ENCODE results near the gene RSPO4. TPM values are rescaled to one million over a fixed set of nuclear protein-coding genes. Genes with fewer than 3 reads are reported as not detected.

RSPO4 gene
- total and polyA plus RNA-seq, 2 of the 13 experiments (the other 11 are each of a cell fraction or from before 2014, with no cell fraction given), result not detected

DNA sequence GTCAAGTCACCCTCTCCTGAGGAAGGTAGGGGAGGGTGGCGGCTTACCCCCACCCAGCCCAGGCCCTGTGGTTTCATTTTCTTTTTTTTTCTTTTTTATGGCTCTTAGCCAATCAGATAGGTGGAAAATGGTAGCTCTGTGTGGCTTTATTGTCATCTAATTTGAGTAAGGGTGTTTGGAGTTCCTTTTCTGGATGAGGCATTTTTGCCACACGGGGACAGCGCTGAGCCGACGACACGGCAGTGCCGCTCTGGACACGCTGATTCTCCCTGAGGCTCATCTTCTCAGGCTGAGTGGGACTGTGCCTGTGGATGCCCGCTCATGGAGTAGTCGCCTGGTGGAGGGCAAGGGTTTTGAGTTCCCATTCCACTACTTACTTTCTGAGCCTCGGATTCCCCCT, 48.4 kb downstream of the RSPO4 start (continued):
- no peak for TF ChIP-seq ZNF780A (CRISPR knock-in tag; IDR thresholded peaks at IDR 0.05)

GRCh38 chr20:952196-952795, 49.8 kb downstream of the RSPO4 start:
- Histone ChIP-seq H3K36me3 (replicated peaks in 1 of 2; ENCODE audit: control insufficient read depth in 1 of 2, insufficient read depth in 2 of 2, low read length in 2 of 2) (no peaks in the 10 kb centered on the region), H3K27ac (ENCODE audit: extremely low read length, insufficient read depth, low read length) (no peak overlapping the region), H3K9me3 (ENCODE audit: low read length) (no peaks in the 10 kb centered on the region), H3K27me3 (ENCODE audit: control insufficient read depth in 1 of 2, insufficient read depth in 2 of 2, low read length in 2 of 2) (peaks cover 5 to 18% of the 10 kb centered on the region in 2 experiments; a peak in 3 of 5 replicates), H3K9ac (ENCODE audit: insufficient read depth, low read depth, low read length) (no peak overlapping the region), H4K20me1 (ENCODE audit: insufficient read depth, low read length) (no peaks in the 10 kb centered on the region), H2AFZ (ENCODE audit: low read length) (no peak overlapping the region), H3K4me3 (replicated peaks in 1 of 3; ENCODE audit: insufficient read depth in 1 of 3, low read depth in 2 of 3, low read length in 3 of 3) (no peak overlapping the region), H3K4me2 (ENCODE audit: low read depth, low read length) (no peak overlapping the region), H3K79me2 (ENCODE audit: insufficient read depth, low read length) (no peaks in the 10 kb centered on the region), H3K4me1 (ENCODE audit: insufficient read depth, low read length) (no peaks in the 10 kb centered on the region)
- ChIA-PET POLR2A (no interaction called here), CTCF (ENCODE audit: low intra/inter-chr PET ratio, low total read pairs) (interaction anchor here (0.6 kb wide), 1 partner anchor 134 kb away, joined by 3 read pairs; no protein-coding TSS in a partner anchor)
- in situ Hi-C loops (cut with HindIII; ENCODE audit: extremely low pct_ligation_motif_present, low pct_unique_long_range_greater_than_20kb), result loop anchor here (10.0 kb wide), 1 partner anchor 233 kb away; the partner anchor contains the start of gene TMEM74B
- intact Hi-C loops (cut with micrococcal nuclease; ENCODE audit: unreplicated experiment), result no loop called here
- DNase-seq (ENCODE audit: low spot score) (no peak), ATAC-seq (no peak), FAIRE-seq (no peak)
- no peak for TF ChIP-seq ZNF670 (CRISPR knock-in tag; IDR thresholded peaks at IDR 0.05; ENCODE audit: borderline replicate concordance)
- TF ChIP-seq EEA1 (CRISPR knock-in tag; IDR thresholded peaks at IDR 0.05; ENCODE audit: borderline replicate concordance), result 0 out of 2 replicates have a peak, but pooled peaks have one; percentile 37
- WGBS (ENCODE audit: low lambda C conversion rate), result 40% methylated on average over 8 of the region's 8 CpGs
- BruUV-seq (replicated peaks), result no TSS peak

DNA sequence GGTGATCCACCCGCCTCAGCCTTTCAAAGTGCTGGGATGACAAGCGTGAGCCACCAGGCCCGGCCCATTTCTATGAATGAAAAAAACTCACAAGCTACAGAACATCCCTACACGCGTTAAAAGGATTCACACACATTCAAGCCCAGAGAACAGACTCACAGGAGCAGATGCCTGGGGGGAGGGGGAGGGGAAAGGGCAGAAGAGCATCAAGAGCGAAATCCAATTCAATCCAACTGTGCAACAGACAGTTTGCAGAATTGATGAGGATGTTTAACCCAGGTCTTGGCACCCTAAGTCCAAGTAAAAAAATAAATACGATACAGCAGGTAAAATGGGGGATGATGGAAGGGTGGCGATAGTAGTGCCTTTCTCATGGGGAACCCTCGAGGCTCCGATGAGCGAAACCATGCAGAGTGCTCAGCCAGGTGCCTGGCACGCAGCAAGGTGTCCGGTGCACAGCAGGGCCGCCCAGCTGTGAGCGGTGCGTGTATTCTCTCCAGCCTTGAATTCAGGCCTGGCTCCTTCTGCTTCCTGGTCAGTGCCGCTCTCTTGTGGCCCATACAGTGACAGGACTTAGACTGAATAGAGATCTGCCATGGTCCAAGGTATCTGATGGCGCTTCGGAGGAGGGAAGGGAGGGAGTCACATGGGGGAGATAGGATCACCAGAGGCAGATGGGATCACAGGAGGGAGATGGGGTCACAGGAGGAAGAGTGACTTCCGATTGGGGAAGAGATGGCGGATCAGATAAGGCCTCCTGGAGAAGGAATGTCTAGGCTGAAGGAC, 50.5 kb downstream of the RSPO4 start:
- Histone ChIP-seq H3K4me1 (ENCODE audit: insufficient read depth, low read length) (no peaks in the 10 kb centered on the region), H3K79me2 (ENCODE audit: insufficient read depth, low read length) (no peaks in the 10 kb centered on the region), H3K9me3 (ENCODE audit: low read length) (no peaks in the 10 kb centered on the region), H3K9ac (ENCODE audit: insufficient read depth, low read depth, low read length) (no peak overlapping the region), H3K27me3 (ENCODE audit: control insufficient read depth in 1 of 2, insufficient read depth in 2 of 2, low read length in 2 of 2) (peaks cover 5 to 18% of the 10 kb centered on the region in 2 experiments; a peak in 3 of 5 replicates), H3K4me3 (replicated peaks in 1 of 3; ENCODE audit: insufficient read depth in 1 of 3, low read depth in 2 of 3, low read length in 3 of 3) (no peak overlapping the region), H2AFZ (ENCODE audit: low read length) (no peak overlapping the region), H3K4me2 (ENCODE audit: low read depth, low read length) (no peak overlapping the region), H4K20me1 (ENCODE audit: insufficient read depth, low read length) (no peaks in the 10 kb centered on the region), H3K36me3 (replicated peaks in 1 of 2; ENCODE audit: control insufficient read depth in 1 of 2, insufficient read depth in 2 of 2, low read length in 2 of 2) (no peaks in the 10 kb centered on the region), H3K27ac (ENCODE audit: extremely low read length, insufficient read depth, low read length) (no peak overlapping the region)
- ChIA-PET POLR2A (no interaction called here), CTCF (ENCODE audit: low intra/inter-chr PET ratio, low total read pairs) (interaction anchor here (0.6 kb wide), 1 partner anchor 133 kb away, joined by 3 read pairs; no protein-coding TSS in a partner anchor)
- FAIRE-seq, result no peak
- in situ Hi-C loops (cut with HindIII; ENCODE audit: extremely low pct_ligation_motif_present, low pct_unique_long_range_greater_than_20kb) (loop anchor here (10.0 kb wide), 1 partner anchor 233 kb away; the partner anchor contains the start of gene TMEM74B), intact Hi-C loops (cut with micrococcal nuclease; ENCODE audit: unreplicated experiment) (no loop called here)
- WGBS (ENCODE audit: low lambda C conversion rate), result 59% methylated on average over 21 of the region's 21 CpGs
- DNase-seq (ENCODE audit: low spot score), result no peak
- TF ChIP-seq, protein P1, sequence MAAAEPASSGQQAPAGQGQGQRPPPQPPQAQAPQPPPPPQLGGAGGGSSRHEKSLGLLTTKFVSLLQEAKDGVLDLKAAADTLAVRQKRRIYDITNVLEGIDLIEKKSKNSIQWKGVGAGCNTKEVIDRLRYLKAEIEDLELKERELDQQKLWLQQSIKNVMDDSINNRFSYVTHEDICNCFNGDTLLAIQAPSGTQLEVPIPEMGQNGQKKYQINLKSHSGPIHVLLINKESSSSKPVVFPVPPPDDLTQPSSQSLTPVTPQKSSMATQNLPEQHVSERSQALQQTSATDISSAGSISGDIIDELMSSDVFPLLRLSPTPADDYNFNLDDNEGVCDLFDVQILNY (CRISPR knock-in tag; conservative IDR thresholded peaks at IDR 0.05), result no peak
- TF ChIP-seq ZNF776 (CRISPR knock-in tag; IDR thresholded peaks at IDR 0.05) (no peak), CTCF (CRISPR knock-in tag; IDR thresholded peaks at IDR 0.05) (peak; percentile 31; the same call in 1 of the 2 replicates), GATAD2A (CRISPR knock-in tag; IDR thresholded peaks at IDR 0.05) (no peak), ZNF160 (CRISPR knock-in tag; IDR thresholded peaks at IDR 0.05) (no peak), HDAC2 (CRISPR knock-in tag; IDR thresholded peaks at IDR 0.05) (no peak)
- TF ChIP-seq, protein P2, sequence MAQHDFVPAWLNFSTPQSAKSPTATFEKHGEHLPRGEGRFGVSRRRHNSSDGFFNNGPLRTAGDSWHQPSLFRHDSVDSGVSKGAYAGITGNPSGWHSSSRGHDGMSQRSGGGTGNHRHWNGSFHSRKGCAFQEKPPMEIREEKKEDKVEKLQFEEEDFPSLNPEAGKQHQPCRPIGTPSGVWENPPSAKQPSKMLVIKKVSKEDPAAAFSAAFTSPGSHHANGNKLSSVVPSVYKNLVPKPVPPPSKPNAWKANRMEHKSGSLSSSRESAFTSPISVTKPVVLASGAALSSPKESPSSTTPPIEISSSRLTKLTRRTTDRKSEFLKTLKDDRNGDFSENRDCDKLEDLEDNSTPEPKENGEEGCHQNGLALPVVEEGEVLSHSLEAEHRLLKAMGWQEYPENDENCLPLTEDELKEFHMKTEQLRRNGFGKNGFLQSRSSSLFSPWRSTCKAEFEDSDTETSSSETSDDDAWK (CRISPR knock-in tag; IDR thresholded peaks at IDR 0.05), result no peak
- BruUV-seq (replicated peaks), result no TSS peak
- no peak for ATAC-seq
